GM19328 (cell line): ENCODE data around the gene TSPAN3.

ENCODE experiments used
- ATAC-seq: cut with Tn5 transposase; IDR thresholded peaks from one replicate; pipeline ENCODE4 v1.9.1; 2021; ENCODE audit warnings: mild to moderate bottlenecking, moderate library complexity; ENCODE audit not compliant: unreplicated experiment

TSPAN3 gene

GRCh38 chr15:77035584-77035983 lies 35.3 kb downstream of the TSPAN3 start:
- ATAC-seq: no peak

- no peak for ATAC-seq
Observed at GRCh38 chr15:77034695-77035489, 36.0 kb downstream of the TSPAN3 start.

- no peak for ATAC-seq
Observed at GRCh38 chr15:77033729-77034671, 36.9 kb downstream of the TSPAN3 start.

- no peak for ATAC-seq
Observed at GRCh38 chr15:77033417-77033728, 37.5 kb downstream of the TSPAN3 start.

- ATAC-seq: no peak
Observed at GRCh38 chr15:77032647-77033416, 38.1 kb downstream of the TSPAN3 start.

GRCh38 chr15:77032052-77032646 lies 38.8 kb downstream of the TSPAN3 start:
- no peak for ATAC-seq

- no peak for ATAC-seq
Observed at GRCh38 chr15:77031376-77032050, 39.4 kb downstream of the TSPAN3 start.

GRCh38 chr15:77030928-77031375 lies 40.0 kb downstream of the TSPAN3 start:
- ATAC-seq: no peak

GRCh38 chr15:77030048-77030927 lies 40.6 kb downstream of the TSPAN3 start:
- no peak for ATAC-seq

GRCh38 chr15:77029166-77030047 lies 41.5 kb downstream of the TSPAN3 start:
- no peak for ATAC-seq

GRCh38 chr15:77028451-77029165 lies 42.3 kb downstream of the TSPAN3 start:
- ATAC-seq: no peak

- no peak for ATAC-seq
Observed at GRCh38 chr15:77027697-77028450, 43.0 kb downstream of the TSPAN3 start.

GRCh38 chr15:77027111-77027696 lies 43.7 kb downstream of the TSPAN3 start:
- ATAC-seq: no peak

GRCh38 chr15:77026501-77027110 lies 44.3 kb downstream of the TSPAN3 start:
- ATAC-seq: no peak

GRCh38 chr15:77025941-77026411 lies 44.9 kb downstream of the TSPAN3 start:
- ATAC-seq: no peak
